GM19239 (cell line): ENCODE results near the gene KRT82.
"Not testable (repeated sequence)": the region's sequence is repeated elsewhere in the genome, so short reads cannot be mapped to it uniquely, and the experiment has no call there.

Experiments
- DNase-seq: peaks from one replicate; pipeline ENCODE4 v3.0.0; 2011; ENCODE audit warnings: low spot score; ENCODE audit not compliant: insufficient read length
- FAIRE-seq: peaks from 2 replicates; lab custom pipeline; 2011; peaks lifted over from hg19 to GRCh38; lab: Jason Lieb, UNC

The KRT82 gene

DNA sequence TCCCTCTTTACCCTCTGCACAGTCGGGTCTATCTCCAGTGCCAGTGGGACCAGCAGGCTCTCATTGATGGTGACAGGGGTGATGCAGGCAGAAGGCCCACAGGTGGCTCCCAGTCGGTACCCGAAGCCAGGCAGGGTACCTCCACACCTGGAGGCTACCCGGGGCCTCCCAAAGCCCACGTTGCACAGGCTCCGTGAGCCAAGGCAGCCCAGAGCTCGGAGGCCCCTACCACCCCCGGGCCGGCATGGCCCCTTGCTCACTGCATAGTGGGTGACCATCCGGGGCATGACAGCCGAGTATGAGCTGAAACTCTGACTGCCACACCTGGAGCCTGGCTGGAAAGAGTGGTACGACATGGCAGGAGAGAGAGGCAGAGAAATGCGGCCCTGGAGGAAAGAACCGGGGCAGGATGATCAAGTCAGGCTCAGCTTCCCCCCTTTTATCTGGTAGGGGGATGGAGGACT, at the start of gene KRT82:
TSS of gene KRT82 (minus strand) at position 414 of the 464 bp plus-strand sequence. CDS start at position 356, 58 bp downstream.
- FAIRE-seq (no peak), DNase-seq (no peak)

DNA sequence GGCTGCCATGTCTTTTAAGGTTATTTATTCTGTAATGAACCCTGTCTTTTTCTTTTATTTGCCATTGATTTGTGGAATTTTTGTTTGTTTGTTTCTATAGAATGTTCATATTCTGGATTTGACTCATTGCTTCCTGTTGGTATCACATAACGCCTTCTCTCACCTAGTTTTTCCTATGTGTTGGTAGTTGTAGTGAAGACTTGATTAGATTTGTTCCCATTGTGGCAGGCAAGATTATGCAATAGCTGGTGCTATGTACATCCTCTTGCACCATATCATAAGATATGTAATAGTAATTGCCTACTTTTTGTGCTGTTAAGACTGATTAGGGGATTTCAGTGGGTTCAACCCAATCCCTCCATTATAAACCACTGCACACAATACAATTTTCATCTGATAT, 49.7 kb upstream of the KRT82 start:
- DNase-seq (no peak), FAIRE-seq (no peak)

DNA sequence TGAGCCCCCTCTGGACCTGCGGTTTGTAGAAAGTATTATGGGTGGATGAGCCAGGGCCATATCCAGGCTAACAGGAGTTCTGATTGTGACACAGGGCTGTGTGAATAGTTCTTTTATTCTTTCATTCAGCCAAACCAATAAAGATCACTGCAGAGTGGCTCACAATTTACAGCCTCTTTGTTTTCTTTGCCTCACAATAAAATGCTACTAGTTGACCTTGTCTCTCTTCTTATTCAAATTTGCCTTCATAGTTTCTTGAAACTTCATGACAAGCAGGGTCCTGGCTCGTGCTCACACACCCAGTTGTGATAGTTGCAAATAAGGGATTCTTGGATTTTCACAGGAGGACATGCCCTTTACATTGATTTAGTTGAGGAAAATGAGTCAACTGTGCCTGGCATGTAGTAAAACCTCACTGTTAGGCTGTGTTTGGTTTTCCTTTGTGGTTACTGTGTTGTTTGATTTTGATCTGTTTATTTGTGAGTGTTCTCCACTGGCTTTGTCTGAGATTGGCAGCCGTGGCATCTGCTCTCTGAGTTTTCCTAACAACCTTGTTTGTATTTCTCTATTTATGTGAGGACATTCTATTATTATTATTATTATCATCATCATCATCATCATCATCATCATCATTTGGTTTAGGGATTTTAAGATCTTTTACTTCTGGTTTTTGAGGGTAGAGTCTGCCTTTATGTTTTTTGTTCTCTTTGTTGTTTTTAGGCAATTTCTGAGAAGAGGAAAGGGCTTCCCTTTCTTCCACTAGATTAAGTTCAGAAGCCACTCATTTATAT, 48.5 kb upstream of the KRT82 start:
- DNase-seq: no peak
- no peak for FAIRE-seq

DNA sequence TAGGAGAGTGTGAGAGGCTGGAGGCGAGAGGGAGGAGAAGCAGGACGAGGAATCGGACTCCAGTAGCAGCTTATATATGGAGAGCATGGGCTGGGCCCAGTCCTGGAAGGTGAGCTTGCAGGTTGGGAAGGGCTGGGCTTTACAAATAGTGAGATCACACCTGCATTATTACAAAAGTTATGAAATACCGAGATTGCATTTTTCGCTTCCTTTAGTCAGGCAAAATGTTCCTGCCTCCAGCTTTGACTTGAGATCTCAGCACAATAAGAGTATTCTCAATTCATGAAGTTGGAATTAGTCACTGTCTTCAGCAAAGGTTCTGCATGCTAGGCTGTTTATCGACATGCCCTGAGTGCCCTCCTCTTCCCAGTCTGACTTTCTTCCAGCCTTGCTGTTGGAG, 46.0 kb upstream of the KRT82 start, which contains the start of gene KRT6B:
TSS of gene KRT6B (minus strand) at position 46 of the 400 bp plus-strand sequence. CDS start 68 bp downstream, outside the sequence.
- DNase-seq (no peak), FAIRE-seq (no peak)

DNA sequence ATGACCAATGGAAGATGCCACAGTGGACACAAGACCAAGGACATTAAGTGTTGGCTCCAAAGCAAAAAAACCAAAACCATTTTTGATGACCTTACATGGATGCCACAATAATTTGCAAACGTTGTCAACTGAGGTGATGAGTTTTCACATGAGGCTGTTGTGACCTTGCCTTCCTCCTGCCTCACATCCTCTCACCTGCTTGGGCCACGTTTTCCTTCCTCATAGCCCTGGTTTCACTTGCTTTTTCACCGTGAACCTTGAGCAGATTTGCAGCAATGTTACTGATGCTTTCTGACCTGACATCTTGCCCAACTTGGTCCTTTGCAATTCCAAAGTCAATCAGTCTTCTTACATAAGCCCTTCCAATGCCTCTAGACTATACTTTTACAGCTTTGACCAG, 42.1 kb upstream of the KRT82 start:
- DNase-seq: no peak
- FAIRE-seq: no peak

DNA sequence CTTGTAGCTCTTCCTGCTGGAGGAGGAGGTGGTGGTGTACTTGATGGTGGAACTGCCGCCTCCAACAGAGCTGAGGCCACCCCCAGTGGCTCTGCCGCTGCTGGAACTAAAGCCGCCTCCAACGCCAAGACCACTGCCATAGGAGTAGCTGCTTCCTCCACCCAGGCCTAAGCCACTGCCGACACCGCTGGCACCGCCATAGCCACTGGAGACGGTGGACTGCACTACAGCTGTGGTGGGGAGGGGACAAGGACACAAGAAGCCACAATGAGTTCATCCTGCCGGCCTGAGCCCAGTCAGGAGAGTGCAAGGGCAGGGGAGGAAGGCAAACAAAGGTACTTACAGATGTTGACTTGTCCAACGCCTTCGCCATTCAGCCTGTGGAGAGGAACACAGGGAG, 41.1 kb upstream of the KRT82 start:
- not testable (repeated sequence) for DNase-seq, FAIRE-seq

DNA sequence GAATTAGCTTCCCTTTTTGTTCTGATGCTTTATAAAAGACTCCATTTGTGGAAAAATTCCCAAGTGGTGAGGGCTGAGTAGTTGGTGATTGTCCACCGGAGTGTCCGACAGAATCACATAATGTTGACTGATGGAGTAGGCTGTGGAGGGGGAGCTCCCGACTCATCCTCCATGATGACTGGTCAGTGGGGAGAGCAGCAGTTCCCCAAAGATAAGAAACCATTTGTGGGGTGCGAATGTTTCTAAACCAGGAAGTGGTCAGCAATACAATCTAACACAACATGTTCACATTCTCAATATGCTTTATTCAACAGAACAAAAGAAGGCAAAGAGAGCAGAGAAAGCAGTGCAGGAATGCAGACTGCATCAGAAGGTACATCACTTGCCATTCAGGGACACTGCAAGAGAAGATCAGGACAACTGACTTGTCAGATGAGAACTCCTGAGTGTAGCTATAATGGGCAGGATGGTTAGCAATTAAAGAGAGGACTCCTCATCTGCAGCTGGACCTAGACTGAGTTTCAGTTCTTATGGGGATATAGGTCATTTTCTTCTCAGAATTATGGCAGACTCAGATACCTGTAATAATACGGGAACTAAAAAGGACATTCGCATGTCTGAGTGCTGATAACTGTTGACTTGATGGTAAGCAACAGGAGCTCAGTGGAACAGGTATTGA, 40.4 kb upstream of the KRT82 start:
- no peak for FAIRE-seq
- no peak for DNase-seq

DNA sequence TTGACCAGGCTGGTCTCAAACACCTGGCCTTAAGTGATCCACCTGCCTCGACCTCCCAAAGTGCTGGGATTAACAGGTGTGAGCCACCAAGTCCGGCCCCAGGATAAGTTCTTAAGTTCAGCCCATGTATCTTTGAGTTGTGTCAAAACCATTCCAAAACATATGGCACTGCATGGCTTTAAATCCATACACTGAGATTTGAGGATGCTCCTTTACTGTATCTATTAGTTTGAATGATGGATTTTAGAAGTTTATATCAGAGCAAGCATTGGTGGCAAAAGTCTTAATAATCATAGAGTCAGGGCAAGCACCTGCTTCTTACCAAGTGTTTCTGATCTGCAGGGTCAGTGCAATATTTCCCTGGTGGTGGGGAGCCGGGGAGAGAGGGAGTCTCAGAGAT, 39.7 kb upstream of the KRT82 start:
- no peak for FAIRE-seq
- DNase-seq: no peak

DNA sequence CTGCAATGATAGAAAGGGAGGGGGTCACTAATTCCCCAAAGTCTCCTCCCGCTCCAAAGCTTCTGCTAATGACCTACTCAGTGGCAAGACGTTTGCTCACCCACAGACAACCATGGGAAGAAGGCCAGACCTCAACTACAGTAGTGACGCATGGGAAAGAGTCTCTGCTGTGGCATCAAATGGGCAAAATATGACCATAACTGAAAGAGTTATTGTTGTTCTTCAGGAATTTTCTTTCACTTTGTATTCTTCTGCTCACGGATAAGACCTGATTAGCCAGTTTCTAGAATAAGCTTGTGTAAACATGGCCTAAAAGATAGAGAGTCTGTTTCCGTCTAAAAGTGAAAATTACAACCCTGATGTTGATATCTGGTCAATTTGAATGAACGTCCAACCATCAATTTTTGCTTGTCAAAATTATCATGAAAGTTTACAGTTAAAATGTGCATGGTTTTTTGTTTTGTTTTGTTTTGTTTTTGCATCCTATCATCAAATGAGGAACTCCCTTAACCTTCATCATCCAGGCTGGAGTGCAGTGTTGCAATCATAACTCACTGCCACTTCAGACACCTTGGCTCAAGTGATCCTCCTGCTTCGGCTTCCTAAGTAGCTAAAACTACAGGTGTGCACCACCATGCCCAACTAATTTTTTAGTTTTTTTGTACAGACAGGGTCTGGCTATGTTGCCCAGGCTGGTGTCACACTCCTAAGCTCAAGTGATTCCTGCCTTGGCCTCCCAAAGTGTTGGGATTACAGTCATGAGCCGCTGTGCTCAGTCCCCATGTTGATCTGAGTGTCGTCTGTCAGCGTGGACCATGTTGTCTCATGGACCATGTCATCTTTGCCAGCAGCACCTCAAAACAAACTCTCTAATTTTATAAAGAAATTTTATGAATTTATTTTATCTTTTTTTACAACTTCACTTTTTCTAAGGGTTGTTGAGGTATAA, 38.8 kb upstream of the KRT82 start:
- FAIRE-seq (no peak), DNase-seq (no peak)

DNA sequence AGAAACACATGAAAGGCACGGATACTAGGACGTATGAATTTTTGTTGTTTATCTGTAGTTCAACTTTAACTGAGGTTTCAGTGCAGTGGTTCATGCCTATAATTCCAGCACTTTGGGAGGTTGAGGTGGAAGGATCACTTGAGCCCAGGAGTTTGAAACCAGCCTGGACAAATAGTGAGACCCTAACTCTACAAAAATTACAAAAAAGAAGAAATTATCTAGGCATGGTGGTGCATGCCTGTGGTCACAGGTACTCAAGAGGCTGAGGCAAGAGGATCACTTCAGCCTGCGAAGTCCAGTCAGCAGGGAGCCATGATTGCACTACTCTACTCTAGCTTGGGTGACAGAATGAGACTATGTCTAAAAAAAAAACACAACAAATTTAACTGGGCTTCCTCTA, 37.8 kb upstream of the KRT82 start:
- DNase-seq: no peak
- FAIRE-seq: no peak

DNA sequence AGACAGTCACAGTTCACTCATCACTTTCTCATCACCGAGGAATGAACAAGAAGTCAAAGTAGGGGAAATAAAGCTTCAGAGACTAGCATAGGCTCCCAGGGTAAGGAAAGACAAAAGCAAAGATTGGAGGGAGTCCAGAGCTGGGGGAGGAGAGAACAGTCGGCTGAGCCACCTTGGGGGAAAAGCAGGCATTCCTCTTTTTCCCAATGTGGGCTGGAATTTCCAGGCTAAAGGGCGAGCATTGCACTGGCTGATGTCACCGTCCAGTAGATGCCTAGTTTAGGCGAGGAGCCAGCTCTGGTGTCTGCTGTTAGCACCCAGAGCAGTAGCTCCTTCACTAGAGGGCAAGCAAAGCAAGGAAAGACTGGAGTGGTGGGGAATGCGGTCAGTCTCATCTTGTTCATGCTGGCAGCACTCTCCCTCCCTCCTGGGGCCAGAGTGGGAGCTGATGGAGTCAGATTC, 36.5 kb upstream of the KRT82 start:
- FAIRE-seq (no peak), DNase-seq (no peak)

DNA sequence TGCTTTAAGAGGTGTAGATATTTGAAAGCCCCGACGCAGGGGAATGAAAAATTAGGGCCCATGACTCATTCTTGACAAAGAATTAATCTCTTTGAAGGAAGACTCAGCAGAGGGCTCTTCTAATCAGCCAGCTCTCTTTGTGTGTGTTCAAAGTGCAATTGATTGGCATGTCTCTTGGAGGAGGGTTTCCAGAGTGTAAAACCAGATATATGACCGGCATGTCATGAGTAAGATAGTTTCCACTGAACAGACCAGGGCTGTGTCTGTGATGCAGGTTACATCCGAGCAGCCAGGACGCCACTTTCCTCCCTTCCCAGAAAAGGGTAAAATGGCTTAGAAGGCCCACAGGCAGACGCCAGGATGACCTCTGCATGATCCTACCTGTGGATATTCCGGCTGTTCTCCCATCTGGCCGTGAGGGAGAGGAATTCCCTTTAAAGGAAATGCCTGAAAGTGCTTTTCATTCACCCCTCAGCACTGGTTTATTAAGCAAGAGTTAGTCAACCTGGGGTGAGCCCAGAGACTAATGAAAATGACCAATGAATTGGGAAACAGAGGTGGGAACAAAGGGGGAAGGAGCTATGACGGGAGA, 35.3 kb upstream of the KRT82 start:
- DNase-seq: no peak

DNA sequence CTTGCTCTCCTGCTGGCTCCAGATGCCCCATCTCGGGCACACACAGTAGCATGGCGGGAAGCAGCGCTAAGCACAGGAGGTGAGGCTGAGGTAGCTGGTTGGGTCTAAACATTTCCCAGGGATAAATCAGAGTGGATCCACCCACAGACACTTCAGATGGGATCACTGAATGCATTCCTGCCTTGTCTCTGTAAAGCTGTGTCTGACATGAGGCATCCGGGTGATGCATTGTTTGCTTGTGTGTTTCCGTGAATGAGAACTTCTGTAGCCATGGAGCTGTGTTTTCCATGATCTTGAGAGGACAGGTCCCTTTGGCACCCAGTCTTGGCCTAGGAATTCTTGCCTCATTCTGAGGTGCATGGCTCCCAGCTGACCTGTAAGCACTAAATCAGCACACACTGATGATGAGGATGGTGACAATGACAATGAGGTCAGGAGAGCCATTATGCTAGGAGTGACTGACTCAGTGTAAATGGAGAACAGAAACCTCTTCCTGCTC, 34.7 kb upstream of the KRT82 start:
- no peak for FAIRE-seq
- DNase-seq: no peak

More for the DNA sequence above, 35.3 kb upstream of the KRT82 start:
- FAIRE-seq: no peak

DNA sequence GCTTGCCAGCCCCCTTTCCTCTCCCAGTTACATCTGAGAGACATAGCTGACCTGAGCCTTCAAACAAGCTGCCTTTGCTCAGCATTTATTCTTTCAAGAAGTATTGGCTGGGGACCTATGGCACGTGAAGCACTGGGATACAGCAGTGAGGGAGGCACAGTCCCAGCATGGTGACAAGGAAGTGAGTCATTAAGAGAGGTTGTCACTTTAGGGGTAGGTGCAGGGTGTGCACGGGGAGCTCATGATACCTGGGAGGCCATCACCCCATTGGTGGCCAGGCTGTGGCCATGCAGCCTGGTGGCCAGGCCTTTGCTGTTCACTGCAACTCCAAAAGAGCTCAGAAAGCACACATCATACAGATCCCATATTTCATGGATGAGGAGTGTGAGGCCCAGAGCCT, 33.7 kb upstream of the KRT82 start:
- FAIRE-seq (no peak), DNase-seq (no peak)

DNA sequence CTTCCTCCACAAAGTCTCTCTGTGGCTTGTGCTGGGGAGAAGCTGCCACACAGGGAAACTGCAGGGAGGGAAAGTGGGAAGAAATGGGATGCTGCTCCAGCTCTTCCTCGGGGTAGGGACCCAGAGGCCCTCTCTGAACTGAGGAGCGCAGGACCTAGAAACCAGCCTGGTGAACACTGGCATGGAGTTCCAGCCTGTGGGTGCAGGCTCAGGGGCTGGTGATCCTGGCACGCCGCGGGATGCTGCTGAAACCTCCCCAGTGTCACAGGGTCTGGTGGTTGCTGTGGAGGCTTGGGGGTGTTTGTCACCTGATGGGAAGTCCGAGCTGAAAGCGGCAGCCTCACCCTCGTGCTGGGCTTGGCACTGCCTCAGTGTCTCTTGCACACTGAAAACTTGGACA, 33.3 kb upstream of the KRT82 start:
- DNase-seq: no peak
- FAIRE-seq: no peak

DNA sequence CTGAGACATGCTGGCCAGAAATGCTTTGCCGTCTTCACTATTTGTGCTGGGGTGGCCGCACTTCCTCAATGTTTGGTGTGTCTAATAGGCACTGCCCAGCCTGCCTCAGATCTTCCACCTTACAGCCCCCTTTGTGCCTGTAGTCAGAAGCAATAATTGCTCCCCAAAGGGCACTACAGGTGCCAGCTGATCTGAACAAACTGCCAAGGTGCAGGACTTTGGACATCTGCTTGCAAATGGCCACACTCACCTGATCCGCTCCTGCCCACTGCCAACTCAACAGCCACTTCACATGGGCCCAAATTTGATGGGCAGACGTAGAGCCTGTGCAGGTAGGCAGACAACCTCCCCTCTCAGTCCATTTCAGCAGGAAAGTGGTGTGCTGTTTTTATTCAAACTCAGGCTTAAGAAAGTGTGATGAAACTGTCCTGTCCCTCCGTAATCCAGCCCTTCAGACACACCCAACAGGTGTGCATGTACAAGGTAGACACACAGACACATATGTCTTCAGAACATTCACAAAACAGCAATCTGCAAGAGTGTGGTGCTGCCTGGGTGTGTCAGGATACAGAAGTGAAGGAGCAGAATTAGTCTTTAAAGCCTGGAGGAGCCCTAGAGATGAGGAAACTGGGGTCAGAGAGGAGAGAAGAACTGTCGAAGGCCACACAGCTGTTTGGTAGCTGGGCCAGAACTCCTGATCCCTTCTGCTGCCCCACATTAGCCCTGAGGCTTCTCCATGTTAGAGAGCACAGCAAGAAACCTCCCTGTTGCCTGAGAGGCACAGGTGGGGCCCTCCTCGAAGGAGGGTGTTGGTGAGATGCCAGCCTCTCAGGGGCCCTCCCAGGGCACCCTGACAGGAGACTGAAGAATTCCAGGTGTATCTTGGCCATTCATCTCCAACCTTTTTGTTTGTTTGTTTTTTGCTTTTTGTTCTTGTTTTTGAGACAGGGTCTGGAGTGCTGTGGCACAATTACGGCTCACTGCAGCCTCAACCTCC, 32.5 kb upstream of the KRT82 start:
- no peak for DNase-seq
- FAIRE-seq: no peak

DNA sequence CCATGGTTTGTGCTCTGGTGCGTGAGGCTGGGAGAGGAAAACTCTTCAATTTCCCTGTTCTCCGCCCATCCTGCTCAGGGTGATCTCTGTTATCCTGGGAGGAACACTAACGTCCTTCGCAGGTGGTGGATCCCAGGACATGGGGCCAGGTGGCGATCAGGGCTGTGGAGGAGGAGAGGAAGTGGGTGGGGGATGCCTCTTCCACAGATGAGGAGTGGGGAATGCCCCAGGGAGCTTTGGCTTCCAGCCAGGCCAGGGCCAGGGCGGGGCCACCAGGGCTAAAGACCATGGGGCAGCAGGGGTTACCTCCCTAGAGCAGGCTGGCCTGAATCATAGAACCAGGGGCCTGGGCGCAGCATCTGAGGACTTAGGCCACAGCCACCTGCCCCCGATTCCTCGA, 31.4 kb upstream of the KRT82 start:
- no peak for FAIRE-seq

DNA sequence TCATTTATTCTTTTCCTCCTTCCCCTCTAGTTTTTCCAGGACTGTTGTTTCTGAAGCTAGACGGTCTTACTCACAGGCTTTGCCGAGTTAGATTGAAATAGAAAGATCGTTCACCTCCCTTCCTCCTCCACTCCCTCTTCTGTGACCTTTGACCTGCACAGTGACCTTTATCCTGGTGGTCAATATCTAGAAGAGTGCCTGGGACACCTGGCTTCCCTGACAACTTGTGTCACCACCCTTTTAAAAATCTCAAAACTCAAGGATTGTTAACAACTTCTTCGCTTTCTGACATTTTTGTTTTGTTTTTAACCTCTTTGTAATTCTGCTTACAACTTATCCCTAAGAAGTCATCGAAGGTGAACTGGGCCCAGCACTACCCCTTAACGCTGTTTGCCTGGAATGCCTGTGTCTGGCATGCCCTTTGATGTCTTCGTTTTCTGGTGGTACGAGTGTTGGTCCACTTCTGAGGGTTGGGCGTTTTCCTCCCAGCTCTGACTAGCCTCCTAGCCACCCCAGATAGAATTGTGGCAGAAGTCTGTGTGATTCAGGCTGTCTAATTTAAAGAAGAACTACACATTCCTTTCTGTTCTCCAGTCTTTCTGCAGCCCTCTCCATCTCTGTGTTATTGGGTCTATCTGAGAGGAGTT, 30.8 kb upstream of the KRT82 start:
- no peak for DNase-seq
- no peak for FAIRE-seq

More for the DNA sequence above, 31.4 kb upstream of the KRT82 start:
- DNase-seq: no peak
